ENCODE data around the gene EGLN1.
"Not testable (repeated sequence)": the region's sequence is repeated elsewhere in the genome, so short reads cannot be mapped to it uniquely, and the experiment has no call there.

Gene EGLN1

DNA sequence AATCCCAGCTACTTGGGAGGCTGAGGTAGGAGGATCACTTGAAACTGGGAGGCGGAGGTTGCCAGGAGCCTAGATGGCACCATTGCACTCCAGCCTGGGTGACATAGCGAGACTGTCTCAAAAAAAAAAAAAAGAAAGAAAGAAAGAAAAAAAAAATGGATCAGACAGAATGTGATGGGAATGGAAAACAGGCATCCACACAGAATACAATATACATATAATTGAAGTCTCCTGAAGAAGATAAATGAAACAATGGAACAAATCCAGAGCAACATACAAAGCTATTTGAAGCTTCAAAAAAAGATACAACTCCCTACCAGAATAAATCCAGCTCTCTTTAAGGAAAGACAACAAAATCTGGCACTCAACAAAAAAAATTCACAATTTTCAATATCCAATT lies 10.9 kb upstream of the EGLN1 start:
- H3K9ac ChIP-seq (ENCODE audit: low read depth, low read length) = no peak overlapping the region
- no peaks in the 10 kb centered on the region for H3K36me3 ChIP-seq (ENCODE audit: insufficient read depth, low read length)
- H3K4me2 ChIP-seq (ENCODE audit: insufficient read depth, low read length) = no peak overlapping the region
- no peak for TF ChIP-seq EZH2 (IDR thresholded peaks at IDR 0.05; ENCODE audit: borderline replicate concordance, low read depth, low read length, severe bottlenecking)
- TF ChIP-seq, protein P1, sequence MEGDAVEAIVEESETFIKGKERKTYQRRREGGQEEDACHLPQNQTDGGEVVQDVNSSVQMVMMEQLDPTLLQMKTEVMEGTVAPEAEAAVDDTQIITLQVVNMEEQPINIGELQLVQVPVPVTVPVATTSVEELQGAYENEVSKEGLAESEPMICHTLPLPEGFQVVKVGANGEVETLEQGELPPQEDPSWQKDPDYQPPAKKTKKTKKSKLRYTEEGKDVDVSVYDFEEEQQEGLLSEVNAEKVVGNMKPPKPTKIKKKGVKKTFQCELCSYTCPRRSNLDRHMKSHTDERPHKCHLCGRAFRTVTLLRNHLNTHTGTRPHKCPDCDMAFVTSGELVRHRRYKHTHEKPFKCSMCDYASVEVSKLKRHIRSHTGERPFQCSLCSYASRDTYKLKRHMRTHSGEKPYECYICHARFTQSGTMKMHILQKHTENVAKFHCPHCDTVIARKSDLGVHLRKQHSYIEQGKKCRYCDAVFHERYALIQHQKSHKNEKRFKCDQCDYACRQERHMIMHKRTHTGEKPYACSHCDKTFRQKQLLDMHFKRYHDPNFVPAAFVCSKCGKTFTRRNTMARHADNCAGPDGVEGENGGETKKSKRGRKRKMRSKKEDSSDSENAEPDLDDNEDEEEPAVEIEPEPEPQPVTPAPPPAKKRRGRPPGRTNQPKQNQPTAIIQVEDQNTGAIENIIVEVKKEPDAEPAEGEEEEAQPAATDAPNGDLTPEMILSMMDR (IDR thresholded peaks at IDR 0.05; ENCODE audit: borderline replicate concordance, extremely low read depth, low read length, poor library complexity, severe bottlenecking) = no peak
- H3K27me3 ChIP-seq (ENCODE audit: insufficient read depth, low read length, poor library complexity) = peaks cover 16% of the 10 kb centered on the region
- no peaks in the 10 kb centered on the region for H4K20me1 ChIP-seq (ENCODE audit: insufficient read depth, low read length)
- no peak for DNase-seq
- ATAC-seq (ENCODE audit: insufficient read depth, low read depth) = no peak
- H3K4me3 ChIP-seq (ENCODE audit: low read depth in 1 of 2, low read length in 2 of 2) = no peak overlapping the region
- no peaks in the 10 kb centered on the region for H3K4me1 ChIP-seq (ENCODE audit: insufficient read depth, low read length)
- H3K9me3 ChIP-seq (ENCODE audit: insufficient read depth, low read length, severe bottlenecking) = no peaks in the 10 kb centered on the region
- H3K27ac ChIP-seq (ENCODE audit: low read length) = no peak overlapping the region
- H2AFZ ChIP-seq (ENCODE audit: low read depth, low read length) = no peak overlapping the region
- H3K79me2 ChIP-seq (ENCODE audit: insufficient read depth, low read length) = no peaks in the 10 kb centered on the region

DNA sequence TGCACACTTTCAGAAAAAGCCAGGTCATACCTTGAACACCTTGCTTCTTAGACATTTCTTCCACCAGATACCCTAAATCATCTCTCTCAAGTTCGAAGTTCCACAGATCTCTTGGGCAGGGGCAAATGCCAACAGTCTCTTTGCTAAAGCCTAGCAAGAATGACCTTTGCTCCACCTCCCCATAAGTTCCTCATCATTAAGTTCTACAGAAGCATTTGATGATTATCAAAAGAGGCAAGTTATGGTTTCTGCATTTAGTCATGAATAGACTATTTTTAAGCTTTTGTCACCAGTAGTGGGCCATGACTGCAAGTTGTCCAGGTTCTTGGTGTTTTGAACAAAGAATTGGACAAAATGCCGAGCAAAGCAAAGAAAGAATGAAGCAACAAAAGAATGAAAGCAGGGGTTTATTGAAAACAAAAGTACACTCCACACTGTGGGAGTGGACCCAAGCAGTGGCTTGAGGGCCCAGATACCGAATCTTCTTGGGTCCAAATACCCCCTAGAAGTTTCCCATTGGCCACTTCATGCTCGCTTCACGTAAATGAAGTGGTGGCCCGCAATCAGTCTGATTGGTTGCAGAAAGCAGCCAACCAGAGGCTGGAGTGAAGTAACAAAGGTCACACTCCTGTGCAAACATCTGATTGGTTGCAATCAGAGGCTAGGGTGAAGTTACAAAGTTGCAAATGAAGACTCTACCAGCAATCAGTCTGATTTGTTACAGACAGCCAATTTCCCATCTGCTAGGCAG lies 9.8 kb upstream of the EGLN1 start:
- H3K4me3 ChIP-seq (ENCODE audit: low read depth in 1 of 2, low read length in 2 of 2) = no peak overlapping the region
- no peaks in the 10 kb centered on the region for H3K79me2 ChIP-seq (ENCODE audit: insufficient read depth, low read length)
- TF ChIP-seq, protein P1 (IDR thresholded peaks at IDR 0.05; ENCODE audit: borderline replicate concordance, extremely low read depth, low read length, poor library complexity, severe bottlenecking) = no peak
- no peak for TF ChIP-seq EZH2 (IDR thresholded peaks at IDR 0.05; ENCODE audit: borderline replicate concordance, low read depth, low read length, severe bottlenecking)
- no peak for ATAC-seq (ENCODE audit: insufficient read depth, low read depth)
- no peak overlapping the region for H2AFZ ChIP-seq (ENCODE audit: low read depth, low read length)
- no peak for DNase-seq
- H3K4me2 ChIP-seq (ENCODE audit: insufficient read depth, low read length) = no peak overlapping the region
- H3K9ac ChIP-seq (ENCODE audit: low read depth, low read length) = no peak overlapping the region
- H3K27me3 ChIP-seq (ENCODE audit: insufficient read depth, low read length, poor library complexity) = peaks cover 22% of the 10 kb centered on the region
- no peaks in the 10 kb centered on the region for H3K36me3 ChIP-seq (ENCODE audit: insufficient read depth, low read length)
- no peak overlapping the region for H3K27ac ChIP-seq (ENCODE audit: low read length)
- H3K4me1 ChIP-seq (ENCODE audit: insufficient read depth, low read length) = no peaks in the 10 kb centered on the region
- H4K20me1 ChIP-seq (ENCODE audit: insufficient read depth, low read length) = no peaks in the 10 kb centered on the region
- no peaks in the 10 kb centered on the region for H3K9me3 ChIP-seq (ENCODE audit: insufficient read depth, low read length, severe bottlenecking)

DNA sequence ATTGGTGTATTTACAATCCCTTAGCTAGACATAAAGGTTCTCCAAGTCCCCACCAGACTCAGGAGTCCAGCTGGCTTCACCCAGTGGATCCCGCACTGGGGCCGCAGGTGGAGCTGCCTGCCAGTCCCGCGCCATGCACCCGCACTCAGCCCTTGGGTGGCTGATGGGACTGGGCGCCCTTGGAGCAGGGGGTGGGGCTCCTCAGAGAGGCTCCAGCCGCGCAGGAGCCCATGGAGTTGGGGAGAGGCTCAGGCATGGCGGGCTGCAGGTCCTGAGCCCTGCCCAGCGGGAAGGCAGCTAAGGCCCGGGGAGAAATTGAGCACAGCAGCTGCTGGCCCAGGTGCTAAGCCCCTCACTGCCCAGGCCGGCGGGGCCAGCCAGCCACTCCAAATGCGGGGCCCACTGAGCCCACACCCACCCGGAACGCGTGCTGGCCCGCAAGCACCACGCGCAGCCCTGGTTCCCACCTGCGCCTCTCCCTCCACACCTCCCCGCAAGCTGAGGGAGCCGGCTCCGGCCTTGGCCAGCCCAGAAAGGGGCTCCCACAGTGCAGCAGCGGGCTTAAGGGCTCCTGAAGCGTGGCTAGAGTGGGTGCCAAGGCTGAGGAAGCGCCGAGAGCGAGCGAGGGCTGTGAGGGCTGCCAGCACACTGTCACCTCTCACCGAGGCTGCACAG lies 8.7 kb upstream of the EGLN1 start:
- H3K4me3 ChIP-seq (ENCODE audit: low read depth in 1 of 2, low read length in 2 of 2); H3K9ac ChIP-seq (ENCODE audit: low read depth, low read length); H3K27ac ChIP-seq (ENCODE audit: low read length); H3K36me3 ChIP-seq (ENCODE audit: insufficient read depth, low read length); H3K79me2 ChIP-seq (ENCODE audit: insufficient read depth, low read length); H3K4me1 ChIP-seq (ENCODE audit: insufficient read depth, low read length); H2AFZ ChIP-seq (ENCODE audit: low read depth, low read length); H4K20me1 ChIP-seq (ENCODE audit: insufficient read depth, low read length); ATAC-seq (ENCODE audit: insufficient read depth, low read depth); H3K9me3 ChIP-seq (ENCODE audit: insufficient read depth, low read length, severe bottlenecking); H3K4me2 ChIP-seq (ENCODE audit: insufficient read depth, low read length); DNase-seq: not testable (repeated sequence)
- peaks cover 26% of the 10 kb centered on the region for H3K27me3 ChIP-seq (ENCODE audit: insufficient read depth, low read length, poor library complexity)

DNA sequence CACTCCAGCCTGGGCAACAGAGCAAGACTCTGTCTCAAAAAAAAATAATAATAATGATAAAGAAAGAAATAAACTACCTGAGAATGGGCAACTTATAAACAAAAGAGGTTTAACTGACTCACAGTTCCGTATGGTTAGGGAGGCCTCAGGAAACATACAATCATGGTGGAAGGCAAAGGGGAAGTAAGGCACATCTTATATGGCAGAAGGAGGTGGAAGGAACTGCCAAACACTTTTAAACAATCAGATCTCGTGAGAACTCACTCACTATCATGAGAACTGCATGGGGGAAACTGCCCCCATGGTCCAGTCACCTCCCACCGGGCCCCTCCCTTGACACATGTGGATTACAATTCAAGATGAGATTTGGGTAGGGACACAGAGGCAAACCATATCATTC lies 6.3 kb upstream of the EGLN1 start:
- no peaks in the 10 kb centered on the region for H4K20me1 ChIP-seq (ENCODE audit: insufficient read depth, low read length)
- H3K36me3 ChIP-seq (ENCODE audit: insufficient read depth, low read length) = no peaks in the 10 kb centered on the region
- H2AFZ ChIP-seq (ENCODE audit: low read depth, low read length) = no peak overlapping the region
- no peak overlapping the region for H3K4me3 ChIP-seq (ENCODE audit: low read depth in 1 of 2, low read length in 2 of 2)
- peaks cover 47% of the 10 kb centered on the region for H3K27me3 ChIP-seq (ENCODE audit: insufficient read depth, low read length, poor library complexity)
- no peak overlapping the region for H3K27ac ChIP-seq (ENCODE audit: low read length)
- TF ChIP-seq, protein P1 (IDR thresholded peaks at IDR 0.05; ENCODE audit: borderline replicate concordance, extremely low read depth, low read length, poor library complexity, severe bottlenecking) = no peak
- no peak for TF ChIP-seq EZH2 (IDR thresholded peaks at IDR 0.05; ENCODE audit: borderline replicate concordance, low read depth, low read length, severe bottlenecking)
- H3K4me2 ChIP-seq (ENCODE audit: insufficient read depth, low read length) = no peak overlapping the region
- DNase-seq = no peak
- H3K79me2 ChIP-seq (ENCODE audit: insufficient read depth, low read length) = no peaks in the 10 kb centered on the region
- ATAC-seq (ENCODE audit: insufficient read depth, low read depth) = no peak
- H3K4me1 ChIP-seq (ENCODE audit: insufficient read depth, low read length) = no peaks in the 10 kb centered on the region
- H3K9ac ChIP-seq (ENCODE audit: low read depth, low read length) = no peak overlapping the region
- H3K9me3 ChIP-seq (ENCODE audit: insufficient read depth, low read length, severe bottlenecking) = no peaks in the 10 kb centered on the region

Measured in DND-41 (cell line).